NCI-H345 treated with DMSO at 0.1 percent for 48 hours (cell line): Measurements from ENCODE around the gene MAT2B.
"Not testable (repeated sequence)": the region's sequence is repeated elsewhere in the genome, so short reads cannot be mapped to it uniquely, and the experiment has no call there.

ENCODE experiments used
- DNase-seq: peaks from one replicate; lab custom pipeline; 2025; ENCODE audit not compliant: unreplicated experiment; lab: John Stamatoyannopoulos, UW

Gene MAT2B

GRCh38 chr5:163503106-163504078 lies 2.0 kb upstream of the MAT2B start:
- DNase-seq: no peak

DNA sequence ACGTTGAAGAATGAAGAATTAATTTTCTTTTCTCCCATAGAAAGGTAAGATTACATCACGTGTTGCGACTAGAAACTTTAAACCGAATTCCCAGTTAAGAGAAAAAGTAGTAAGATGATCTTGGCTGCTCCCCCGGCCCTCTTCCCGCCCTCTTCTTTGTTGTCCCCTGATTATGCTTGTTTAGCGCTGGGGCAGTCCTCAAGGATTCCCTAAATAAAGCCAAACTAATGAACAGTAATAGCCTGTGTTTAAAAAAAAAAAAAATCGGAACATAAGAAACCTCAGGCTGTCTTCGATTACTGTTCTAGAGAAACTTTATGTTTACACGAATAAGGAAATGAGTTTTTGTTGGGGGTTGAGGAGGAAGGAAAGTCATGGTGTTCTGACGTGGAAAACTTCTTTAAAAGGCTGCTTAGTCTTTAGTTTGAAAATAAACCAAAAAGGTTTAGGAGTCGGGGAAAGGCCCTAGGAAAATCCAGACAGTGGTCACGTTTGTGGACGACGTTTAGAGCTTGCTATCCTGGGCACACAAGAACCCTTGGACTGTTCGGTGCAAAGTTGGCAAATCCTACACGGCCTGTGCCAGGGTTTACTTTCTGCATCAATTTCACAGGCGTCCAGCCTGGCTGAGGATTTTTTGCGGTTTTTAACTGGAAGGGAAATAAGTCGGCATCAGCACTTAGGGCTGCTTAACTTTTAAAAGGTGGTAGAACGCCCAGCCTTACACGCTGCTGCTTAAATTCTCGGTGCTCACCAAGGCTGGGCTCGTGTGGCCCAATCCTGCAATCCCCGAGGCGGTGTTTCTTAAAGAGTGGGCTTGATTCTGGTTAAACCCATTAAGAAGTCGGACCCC lies 1.1 kb upstream of the MAT2B start:
- no peak for DNase-seq

DNA sequence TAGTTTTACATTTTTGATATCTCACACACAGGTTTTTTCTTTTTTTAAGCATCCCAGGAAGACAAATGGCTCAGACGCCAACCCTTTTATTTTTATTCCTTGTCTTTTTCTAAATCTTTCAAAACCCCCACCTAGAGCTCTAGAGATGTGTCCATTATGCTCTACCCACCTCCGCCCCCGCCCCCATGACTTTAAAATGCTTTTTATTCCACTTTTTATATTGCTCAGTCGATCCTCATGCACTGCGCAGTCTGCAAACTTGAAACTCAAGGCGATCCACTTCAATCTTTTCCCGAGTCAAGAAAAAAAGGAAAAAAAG lies 411 bp upstream of the MAT2B start:
- no peak for DNase-seq

GRCh38 chr5:163506095-163506457 lies 657 bp downstream of the MAT2B start:
- no peak for DNase-seq

GRCh38 chr5:163506726-163507125 lies 1.3 kb downstream of the MAT2B start:
- no peak for DNase-seq

- DNase-seq: no peak
Measured at GRCh38 chr5:163508753-163509152, 3.3 kb downstream of the MAT2B start.

DNA sequence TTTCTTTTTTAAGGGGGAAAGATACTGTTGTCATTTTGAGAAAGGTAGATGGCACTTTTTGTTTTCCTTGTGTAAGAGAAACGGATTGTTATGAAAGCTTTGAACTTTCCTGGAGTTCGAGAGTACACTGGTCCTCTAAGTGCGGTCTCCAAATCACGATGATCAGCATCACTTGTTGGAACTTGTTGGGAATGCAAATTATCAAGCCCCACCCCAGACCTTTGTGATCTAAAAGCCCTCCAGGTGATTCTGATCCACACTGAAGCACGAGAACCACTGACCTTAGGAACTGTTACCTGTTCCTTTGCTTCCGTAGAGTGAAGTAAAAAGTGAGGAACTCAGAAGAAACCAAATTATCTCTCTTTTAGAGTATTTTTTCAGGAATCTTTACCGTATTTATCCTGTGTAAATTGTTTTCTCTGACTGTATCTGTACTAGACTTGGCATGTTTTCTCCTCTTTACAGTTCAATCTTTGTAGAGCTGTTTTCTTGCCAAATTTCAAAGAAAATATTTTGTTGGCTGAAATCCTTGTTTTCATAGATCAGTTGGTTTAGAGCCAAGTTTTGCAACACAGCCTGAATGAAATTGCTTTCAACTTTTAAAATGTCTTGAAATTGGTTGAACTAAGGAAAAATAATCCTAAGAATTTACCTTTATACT lies 4.0 kb downstream of the MAT2B start:
- DNase-seq: no peak

DNA sequence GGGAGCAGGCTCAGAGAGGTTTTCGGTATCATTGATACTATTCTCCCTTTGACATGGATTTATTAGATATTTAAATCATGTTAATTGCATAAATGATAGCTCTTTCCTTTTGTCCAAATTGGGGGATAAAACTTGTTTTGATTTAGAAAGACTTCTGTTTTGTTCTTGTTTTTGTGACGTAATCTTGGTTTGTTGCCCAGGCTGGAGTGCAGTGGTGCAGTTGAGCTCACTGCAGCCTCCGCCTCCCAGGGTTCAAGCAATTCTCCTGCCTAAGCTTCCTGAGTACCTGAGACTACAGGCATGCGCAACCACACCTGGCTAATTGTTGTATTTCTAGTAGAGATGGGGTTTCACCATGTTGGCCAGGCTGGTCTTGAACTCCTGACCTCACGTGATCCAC lies 7.1 kb downstream of the MAT2B start:
- no peak for DNase-seq

GRCh38 chr5:163525096-163525495 lies 19.7 kb downstream of the MAT2B start:
- DNase-seq: no peak

- no peak for DNase-seq
Measured at GRCh38 chr5:163529698-163530097, 24.3 kb downstream of the MAT2B start.

DNA sequence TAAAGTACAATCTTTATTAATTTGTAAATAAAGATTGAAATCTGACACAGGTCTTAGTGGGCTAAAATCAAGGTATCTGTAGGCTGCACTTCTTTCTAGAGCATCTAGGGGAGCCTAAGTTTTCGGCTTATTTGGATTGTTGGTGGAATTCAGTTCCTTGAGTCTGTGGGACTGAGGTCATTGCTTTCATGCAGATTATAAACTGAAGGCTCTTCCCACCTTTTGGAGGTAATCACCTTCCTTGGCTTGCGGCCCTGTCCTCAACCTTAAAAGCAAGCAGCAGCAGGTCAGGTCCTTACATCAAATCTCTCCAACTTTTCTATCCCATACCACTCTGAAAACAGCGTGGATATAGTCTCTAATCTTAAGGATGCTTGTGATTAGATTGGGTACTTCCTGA lies 25.9 kb downstream of the MAT2B start:
- no peak for DNase-seq

DNA sequence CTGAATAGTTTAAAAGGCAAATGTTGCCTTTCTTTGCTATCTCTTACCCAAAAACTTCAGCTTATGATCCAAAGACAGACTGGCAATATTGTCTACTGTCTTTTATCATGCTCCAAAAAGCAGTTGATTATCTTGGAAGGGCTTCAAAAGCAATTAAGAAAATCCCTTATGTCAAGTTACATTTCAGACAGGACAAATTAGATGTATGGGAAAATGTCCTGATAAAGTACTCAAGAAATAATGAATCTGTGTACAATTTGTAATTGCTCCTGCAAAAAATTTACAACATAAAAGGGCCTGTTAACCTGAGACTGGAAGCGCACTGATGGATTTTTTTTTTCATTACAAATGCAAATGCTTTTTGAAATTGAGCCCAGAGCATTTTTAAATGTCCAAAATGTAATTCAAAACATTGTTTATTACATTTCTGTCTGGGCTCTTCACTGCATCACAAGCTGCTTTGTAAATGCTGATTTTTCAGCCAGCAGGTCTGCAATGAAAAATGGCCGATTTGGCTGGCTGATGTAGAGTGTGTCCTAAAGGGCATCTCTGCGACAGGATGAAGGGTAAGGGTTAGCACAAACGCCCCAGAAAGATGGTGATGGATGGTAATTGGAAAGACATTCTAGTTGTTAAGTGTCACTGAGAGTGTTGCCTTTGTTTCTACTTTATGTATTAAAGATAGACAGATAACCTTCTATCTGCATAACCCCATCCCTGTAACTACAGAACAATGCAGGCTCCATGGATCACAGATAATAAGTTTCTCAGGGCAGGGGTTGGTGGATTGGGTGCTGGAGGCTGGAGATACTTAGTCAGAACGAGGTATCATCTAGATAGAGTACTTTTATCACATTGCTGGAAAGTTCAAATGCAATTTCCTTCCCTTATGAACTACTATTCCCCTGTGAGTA lies 27.0 kb downstream of the MAT2B start:
- DNase-seq: no peak

GRCh38 chr5:163533223-163533622 lies 27.8 kb downstream of the MAT2B start:
- DNase-seq: no peak

GRCh38 chr5:163534492-163535094 lies 29.2 kb downstream of the MAT2B start:
- no peak for DNase-seq

DNA sequence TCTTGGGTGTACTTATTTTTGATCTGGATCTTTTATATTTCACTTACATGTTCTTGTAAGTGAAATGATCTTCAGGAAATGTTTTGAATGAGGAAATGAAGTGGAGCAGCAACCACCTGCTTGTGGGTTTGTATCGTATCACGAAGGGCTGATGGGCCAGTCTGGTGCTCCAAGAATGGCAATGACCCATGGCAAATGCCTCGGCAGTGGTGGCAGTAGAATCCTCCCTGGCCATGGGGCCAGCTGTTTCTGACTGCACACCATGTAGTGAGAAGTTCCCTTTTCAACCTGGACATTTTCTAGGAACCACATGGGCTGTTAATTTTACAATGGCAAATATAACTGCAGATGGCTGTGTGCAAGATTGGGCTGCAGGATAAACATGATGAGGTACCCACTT lies 29.9 kb downstream of the MAT2B start:
- DNase-seq: no peak

GRCh38 chr5:163536442-163536841 lies 31.0 kb downstream of the MAT2B start:
- not testable (repeated sequence) for DNase-seq

DNA sequence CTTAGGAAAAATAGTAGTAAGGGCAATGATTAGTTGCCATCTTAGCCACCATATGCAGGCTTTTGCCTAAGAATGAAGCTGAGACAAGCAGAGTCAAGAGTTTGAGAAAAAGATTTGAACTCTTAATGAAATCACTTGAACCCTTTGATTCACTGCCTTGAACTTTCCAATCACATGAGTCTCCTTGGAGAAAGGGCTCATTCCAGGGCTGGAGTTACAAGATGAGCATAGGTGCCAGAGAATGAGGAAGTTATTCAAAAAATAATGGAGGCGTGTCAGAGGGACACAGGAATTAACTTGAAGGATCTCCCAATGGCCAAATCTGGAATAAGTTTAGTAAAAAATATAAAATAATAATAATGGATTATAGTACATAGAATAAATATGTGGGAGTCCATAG lies 35.3 kb downstream of the MAT2B start:
- no peak for DNase-seq

- DNase-seq: no peak
Measured at GRCh38 chr5:163542771-163543170, 37.4 kb downstream of the MAT2B start.

DNA sequence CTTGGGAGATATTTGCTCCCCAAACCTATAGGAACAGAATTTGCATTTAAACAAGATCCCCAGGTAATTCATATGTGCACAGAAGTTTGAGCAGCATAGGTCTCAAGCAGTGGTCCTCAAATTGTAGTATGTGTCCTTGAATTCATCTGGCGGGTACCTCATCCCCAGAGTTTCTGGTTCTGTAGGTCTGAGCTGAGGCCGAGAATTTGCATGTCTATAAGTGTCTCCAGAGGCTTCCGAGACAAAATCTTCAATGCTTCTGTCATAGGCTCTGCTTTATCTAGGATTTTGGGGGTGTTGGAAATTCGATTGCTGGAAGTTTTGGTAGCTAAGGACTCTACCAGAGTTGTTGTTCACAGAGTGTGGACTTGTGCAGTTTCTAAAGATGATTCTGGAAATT lies 38.6 kb downstream of the MAT2B start:
- DNase-seq: no peak

- no peak for DNase-seq
Measured at GRCh38 chr5:163544836-163545235, 39.4 kb downstream of the MAT2B start.
